Stimulated activated naive CD8-positive, alpha-beta T cell treated with anti-CD3 and anti-CD28 coated beads, Interleukin-15, Interleukin-2, amounts not matched to agents 100 U/mL and 50 U/mL, for 24 hours (primary cell): ENCODE results near the gene PCYOX1L.

Experiments
- ATAC-seq: fragments of 150-1000 bp; cut with Tn5 transposase; one replicate; pipeline ENCODE4 v1.10.0; 2021
- DNase-seq: peaks from one replicate; pipeline ENCODE4 v3.0.0; 2021

PCYOX1L gene

GRCh38 chr5:149337736-149338135, 20.1 kb upstream of the PCYOX1L start:
- ATAC-seq (no peak), DNase-seq (no peak)

DNA sequence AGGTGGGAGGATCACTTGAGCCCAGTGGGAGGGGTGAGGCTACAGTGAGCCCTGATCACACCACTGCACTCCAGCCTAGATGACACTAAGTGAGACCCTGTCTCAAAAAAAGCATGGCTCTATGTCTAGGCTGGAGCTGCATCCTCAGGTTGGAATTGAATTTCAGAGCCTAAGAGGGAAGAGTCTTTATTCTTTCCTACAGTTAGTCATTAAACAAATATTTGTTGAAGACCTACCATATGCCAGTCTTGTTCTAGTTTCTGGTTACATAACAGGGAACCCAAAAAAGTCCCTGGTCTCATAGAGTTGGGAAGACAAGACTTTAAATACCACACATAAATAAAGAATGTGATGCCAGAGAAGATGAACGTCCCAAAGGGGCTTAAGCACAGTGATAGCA, 19.5 kb upstream of the PCYOX1L start:
- ATAC-seq = no peak
- DNase-seq = no peak

DNA sequence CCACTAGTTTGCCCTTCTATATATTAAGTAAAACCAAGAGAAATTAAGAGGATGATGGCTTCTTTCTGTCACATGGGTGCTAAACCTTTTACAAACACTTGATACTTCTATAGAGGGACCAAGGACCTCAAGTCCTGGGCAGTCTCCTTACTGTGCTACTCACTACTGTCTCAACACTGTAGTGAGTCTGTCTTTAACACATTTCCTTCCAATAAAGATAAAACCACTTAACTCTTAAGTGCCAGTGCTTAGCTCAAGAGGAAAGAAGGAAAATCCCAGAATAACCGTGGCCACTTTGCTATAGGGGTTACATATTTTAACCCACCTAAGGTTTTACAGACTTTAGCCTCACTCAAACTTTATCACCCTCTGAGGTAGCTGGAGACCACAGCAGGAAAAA, 16.9 kb upstream of the PCYOX1L start:
- DNase-seq (no peak), ATAC-seq (no peak)

GRCh38 chr5:149341876-149342275, 16.0 kb upstream of the PCYOX1L start:
- DNase-seq (no peak), ATAC-seq (no peak)

DNA sequence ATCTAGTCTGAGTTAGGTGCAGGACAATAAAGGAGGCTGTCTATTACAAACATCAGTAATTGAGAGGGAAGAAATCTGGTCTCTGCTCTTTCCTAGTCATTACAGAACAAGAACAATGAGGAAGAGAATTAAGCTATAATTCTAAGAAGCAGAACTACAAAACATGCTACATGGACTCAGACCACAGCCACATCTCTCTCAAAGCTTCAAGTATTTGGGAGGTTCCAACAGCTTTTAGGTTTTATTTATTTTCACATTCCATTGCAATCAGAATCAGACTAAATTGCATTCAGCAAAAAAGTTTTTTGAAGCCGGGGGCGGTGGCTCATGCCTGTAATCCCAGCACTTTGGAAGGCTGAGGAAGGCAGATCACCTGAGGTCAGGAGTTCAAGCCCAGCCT, 13.7 kb upstream of the PCYOX1L start:
- ATAC-seq (no peak), DNase-seq (no peak)

- DNase-seq (peak; percentile 94), ATAC-seq (peak; percentile 98)
Measured at GRCh38 chr5:149345147-149345891, 12.5 kb upstream of the PCYOX1L start, which contains the start of gene GRPEL2. GRPEL2 (plus strand) TSS chr5:149345499; CDS start chr5:149345540, 41 bp downstream.

DNA sequence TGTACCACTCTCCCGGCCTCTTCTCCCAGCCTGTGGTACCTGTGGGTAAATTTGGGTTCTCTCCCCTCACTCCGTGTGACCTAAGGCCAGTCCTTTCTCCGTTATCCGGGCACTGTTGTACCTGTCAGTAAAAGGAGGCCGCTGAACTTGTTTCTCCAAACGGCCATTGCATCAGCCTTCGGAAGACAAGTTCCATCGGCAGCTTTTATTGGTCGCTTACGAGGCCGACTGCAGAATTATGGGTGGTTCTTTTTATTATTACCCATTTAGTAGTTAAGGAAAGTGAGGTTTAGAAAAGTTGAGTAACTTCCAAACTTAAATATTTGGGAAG, 12.0 kb upstream of the PCYOX1L start:
- peak; percentile 3 for ATAC-seq
- DNase-seq = no peak

GRCh38 chr5:149348518-149348917, 9.3 kb upstream of the PCYOX1L start:
- ATAC-seq = no peak
- no peak for DNase-seq

- ATAC-seq (no peak), DNase-seq (no peak)
Measured at GRCh38 chr5:149349382-149349781, 8.5 kb upstream of the PCYOX1L start.

DNA sequence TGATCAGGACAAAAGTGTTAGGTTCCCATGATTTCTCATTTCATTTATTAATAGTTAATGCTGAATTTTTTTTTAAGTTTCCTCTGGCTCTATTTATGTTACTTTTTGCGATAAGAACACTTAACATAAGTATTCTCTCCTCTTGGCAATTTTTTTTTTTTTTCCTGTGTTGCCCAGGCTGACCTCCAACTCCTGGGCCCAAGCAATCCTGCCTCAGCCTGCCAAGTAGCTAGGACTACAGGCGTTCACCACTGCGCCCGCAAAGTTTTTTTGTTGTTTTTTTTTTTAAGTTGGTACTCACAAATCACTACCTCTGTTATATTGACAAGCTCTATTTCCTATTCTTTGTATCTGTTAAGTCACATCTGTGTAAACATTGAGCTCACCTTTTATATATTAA, 5.7 kb upstream of the PCYOX1L start:
- DNase-seq (no peak), ATAC-seq (no peak)

- no peak for DNase-seq
- ATAC-seq = no peak
Measured at GRCh38 chr5:149353911-149354310, 3.9 kb upstream of the PCYOX1L start.

- no peak for ATAC-seq
- peak; percentile 13 for DNase-seq
Measured at GRCh38 chr5:149355688-149356087, 2.2 kb upstream of the PCYOX1L start.

GRCh38 chr5:149356391-149356790, 1.5 kb upstream of the PCYOX1L start:
- no peak for ATAC-seq
- DNase-seq = no peak

DNA sequence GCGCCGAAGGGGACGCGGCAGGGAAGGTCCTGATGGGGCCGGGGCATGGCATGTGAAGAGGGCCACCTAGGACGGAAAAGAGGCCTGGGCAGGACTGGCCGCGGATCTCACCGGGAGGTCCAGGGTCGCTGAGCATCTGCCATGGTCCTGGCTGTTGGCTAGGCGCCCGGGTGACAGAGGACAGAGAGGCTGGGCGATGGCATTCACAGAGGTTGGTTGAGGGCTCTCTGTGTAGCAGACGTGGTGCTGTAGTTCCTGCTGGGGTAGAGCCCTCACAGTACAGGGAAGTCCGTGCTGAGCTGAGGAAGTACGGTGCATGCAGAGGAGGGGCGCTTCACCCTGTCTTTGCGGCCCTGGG, 427 bp downstream of the PCYOX1L start:
- DNase-seq (peak; percentile 30), ATAC-seq (peak; percentile 2)

DNA sequence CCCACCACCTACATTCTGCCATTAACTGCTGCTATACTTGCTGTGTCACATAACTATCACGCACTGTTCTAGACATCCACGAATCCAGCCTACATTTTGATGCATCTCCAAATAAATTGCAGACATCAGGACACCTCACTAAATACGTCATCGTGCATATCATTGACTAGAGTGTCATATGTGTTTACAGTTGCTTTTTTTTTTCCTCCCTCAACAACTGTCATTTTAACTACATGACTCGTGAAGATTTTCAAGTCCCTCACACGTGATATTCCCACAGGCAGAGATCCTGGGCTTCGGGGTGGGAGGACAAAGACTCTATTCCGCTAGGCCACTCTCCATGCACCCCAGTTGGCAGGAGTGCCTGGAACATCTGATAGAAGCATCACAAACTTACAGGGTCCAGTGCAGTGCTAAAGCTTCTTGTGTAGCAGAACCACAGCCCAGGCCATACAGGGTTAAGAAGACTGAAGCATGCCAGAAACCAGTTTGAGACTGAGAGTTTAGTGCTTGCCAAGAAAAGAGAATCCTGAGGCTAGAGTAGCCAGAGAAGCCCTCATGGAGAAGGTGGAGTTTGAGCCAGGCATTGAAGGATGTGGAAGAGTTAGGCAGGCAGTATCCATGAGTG, 1.1 kb downstream of the PCYOX1L start:
- ATAC-seq (no peak), DNase-seq (no peak)

- ATAC-seq = no peak
- DNase-seq = no peak
Measured at GRCh38 chr5:149360272-149360671, 2.4 kb downstream of the PCYOX1L start.

DNA sequence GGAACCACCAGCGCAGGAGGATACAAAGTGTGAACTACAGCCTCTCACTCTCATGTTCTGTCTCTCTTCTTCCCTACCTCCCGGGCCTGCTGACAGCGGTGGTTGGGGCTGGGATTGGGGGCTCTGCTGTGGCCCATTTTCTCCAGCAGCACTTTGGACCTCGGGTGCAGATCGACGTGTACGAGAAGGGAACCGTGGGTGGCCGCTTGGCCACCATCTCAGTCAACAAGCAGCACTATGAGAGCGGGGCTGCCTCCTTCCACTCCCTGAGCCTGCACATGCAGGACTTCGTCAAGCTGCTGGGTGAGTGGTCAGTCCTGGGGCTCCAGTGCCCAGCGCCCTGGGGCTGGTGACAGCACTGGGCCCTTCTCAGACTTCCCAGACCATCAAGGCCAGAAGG, 4.7 kb downstream of the PCYOX1L start:
- no peak for ATAC-seq
- DNase-seq = no peak

DNA sequence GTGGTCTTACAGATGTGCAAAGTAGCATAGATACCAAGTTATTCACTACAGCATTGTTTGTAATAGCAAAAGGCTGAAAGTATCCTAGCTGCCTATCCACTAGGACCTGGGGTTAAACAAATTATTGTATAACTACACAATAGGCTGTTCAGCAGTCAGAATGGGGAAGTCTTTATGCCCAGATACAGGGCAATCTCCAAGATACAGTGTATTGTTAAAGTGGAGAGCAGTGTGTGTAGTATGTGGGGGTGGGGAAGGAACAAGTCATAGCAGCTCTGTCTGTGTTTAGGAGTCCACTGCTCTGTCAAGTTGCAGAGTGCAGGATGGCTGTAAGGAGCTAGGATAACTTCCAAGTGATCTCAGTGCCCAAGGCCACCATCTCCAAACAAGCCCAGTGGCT, 5.5 kb downstream of the PCYOX1L start:
- DNase-seq (no peak), ATAC-seq (no peak)

DNA sequence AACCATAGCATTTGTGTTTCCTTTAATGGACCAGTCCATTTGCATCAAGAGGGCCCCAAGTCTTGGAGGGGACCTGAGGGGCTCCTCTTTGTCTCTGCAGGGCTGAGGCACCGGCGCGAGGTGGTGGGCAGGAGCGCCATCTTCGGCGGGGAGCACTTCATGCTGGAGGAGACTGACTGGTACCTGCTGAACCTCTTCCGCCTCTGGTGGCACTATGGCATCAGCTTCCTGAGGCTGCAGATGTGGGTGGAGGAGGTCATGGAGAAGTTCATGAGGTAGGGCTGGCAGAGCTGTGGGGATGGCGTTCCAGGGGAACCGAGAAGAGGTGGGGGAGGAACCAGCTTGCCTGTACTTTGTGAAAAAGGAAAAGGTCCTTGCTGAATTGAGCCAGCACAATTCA, 6.1 kb downstream of the PCYOX1L start:
- ATAC-seq (no peak), DNase-seq (no peak)

DNA sequence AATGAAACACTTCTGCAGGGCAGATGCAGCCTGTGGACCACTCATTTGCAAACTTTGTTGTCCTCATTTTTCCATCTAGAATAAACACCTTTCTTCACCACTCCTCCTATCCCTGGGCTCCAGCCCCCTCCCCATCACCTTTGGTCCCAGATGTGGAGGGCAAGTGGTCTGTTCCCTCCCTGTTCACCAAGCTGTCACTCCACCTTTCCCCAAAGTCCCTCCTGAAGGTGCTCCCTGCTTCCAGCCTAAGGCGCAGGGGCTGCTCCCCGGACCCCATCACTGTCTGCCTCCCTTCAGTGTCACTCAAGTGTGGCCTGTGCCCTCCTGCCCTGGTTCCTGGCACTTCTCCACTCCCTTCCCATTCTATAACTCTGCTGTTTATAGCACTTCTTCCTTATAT, 6.9 kb downstream of the PCYOX1L start:
- DNase-seq (no peak), ATAC-seq (no peak)

- ATAC-seq (no peak), DNase-seq (no peak)
Measured at GRCh38 chr5:149365418-149365817, 7.6 kb downstream of the PCYOX1L start.

GRCh38 chr5:149366169-149366729, 8.4 kb downstream of the PCYOX1L start:
- ATAC-seq (no peak), DNase-seq (no peak)

DNA sequence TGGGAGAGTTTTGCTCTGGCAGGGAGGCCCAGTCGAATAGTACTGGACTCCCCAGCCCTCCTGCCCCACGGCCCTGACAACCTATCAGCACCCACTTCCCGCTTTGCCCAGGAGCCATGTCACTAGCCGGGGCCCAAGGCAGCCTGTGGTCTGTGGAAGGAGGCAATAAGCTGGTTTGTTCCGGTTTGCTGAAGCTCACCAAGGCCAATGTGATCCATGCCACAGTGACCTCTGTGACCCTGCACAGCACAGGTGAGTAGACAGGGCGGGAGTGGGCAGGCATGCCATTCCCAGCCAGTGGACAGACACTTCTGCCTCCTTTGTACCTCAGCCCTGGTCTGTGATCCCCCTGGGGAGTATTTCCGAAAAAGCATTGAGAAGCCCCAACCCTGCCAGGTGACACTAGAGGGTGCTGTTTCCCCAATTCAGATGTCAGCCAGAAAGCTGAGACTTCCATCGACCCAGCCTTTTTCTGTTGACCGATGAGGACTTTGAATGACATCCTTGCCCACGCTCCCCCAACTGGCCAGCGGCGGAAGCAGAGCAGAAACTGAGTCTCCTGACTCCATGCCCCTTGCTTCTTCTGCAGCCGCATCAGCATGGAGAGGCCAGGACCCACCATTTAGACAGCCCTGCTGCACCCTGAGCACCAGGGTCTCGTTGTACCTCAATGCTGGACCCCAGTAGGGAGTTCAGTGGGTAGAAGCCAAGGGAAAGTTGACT, 9.6 kb downstream of the PCYOX1L start:
- DNase-seq (peak; percentile 61), ATAC-seq (no peak)
